SH-SY5Y (cell line): Measurements from ENCODE around the gene FOXP1.

Experiments used
- GATA2 ChIP-seq: IDR thresholded peaks from 2 replicates; pipeline ENCODE4 v1.6.1; 2011; ENCODE audit warnings: mild to moderate bottlenecking, low read depth, low read length
- GATA3 ChIP-seq: IDR thresholded peaks from 2 replicates; pipeline ENCODE4 v1.6.1; 2011; ENCODE audit warnings: low read depth, mild to moderate bottlenecking, low read length, moderate library complexity

DNA sequence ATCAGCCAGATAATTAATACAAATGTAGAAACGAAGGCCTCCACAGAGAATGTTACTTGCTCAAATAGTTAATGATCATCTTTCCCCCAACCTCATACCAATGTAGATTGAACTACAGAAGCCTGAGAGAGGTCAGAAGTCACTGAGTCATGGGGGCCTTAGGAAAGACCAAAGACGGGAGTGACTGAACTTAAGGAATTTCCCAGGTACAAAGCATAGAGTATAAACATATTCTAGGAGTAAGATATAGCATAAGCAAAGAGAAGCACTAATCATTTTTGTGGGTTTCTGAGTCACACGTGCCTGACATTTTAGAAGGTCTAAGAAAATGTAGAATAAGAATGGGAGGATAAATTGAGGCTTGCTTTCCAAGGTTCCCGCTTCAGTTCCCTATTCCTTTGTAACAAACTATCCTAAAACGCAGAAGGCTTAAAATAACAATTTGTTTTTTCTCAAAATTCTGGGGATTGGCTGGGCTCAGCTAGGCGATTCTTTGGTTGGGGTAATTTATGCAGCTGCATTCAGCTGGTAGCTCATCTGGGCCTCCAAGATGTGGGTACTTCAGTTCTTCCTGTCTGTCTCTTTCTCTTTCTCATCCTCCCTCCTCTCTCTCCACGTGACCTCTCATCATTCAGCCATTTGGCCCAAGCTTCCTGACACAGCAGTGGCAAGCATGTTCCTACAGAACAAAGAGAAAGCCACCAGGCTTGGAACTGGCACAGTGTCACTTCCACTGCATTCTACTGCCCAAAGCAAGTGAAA, 422.6 kb downstream of the FOXP1 start:
- no peak for TF ChIP-seq GATA2
- no peak for TF ChIP-seq GATA3
